Neural cell (in vitro differentiated cells): ENCODE data around the gene RNPEP. TPM values are rescaled to one million over a fixed set of nuclear protein-coding genes. Genes with fewer than 3 reads are reported as not detected.
"Not testable (repeated sequence)": the region's sequence is repeated elsewhere in the genome, so short reads cannot be mapped to it uniquely, and the experiment has no call there.

Source experiments
- H2AFZ ChIP-seq: fragments of 200-600, 300-800 bp; sonication (generic), shearing (Covaris generic); 2 replicates; pipeline ENCODE4 v1.6.0; 2014; ENCODE audit warnings: low read depth, mild to moderate bottlenecking, antibody characterized with exemption, low read length, moderate library complexity
- H3F3A ChIP-seq: fragments of 200-600 bp; shearing (Covaris generic); 2 replicates; pipeline ENCODE4 v1.6.1; 2016; ENCODE audit warnings: mild to moderate bottlenecking, moderate library complexity, mixed read lengths, antibody characterized with exemption, low read length; ENCODE audit not compliant: insufficient read depth, poor library complexity, severe bottlenecking
- H3K27ac ChIP-seq: fragments of 200-600, 300-800 bp; sonication (generic), shearing (Covaris generic); 2 replicates; pipeline ENCODE4 v1.5.1; 2014; ENCODE audit warnings: mild to moderate bottlenecking, low read length, moderate library complexity
- H3K27me3 ChIP-seq: fragments of 300-800, 200-600 bp; sonication (generic), shearing (Covaris generic); 2 replicates; pipeline ENCODE4 v1.6.0; 2014; ENCODE audit warnings: mild to moderate bottlenecking, low read depth, low read length, moderate library complexity; ENCODE audit not compliant: insufficient read depth
- H3K36me3 ChIP-seq: fragments of 300-800, 200-600 bp; sonication (generic), shearing (Covaris generic); 2 replicates; pipeline ENCODE4 v1.5.1; 2014; ENCODE audit warnings: mild to moderate bottlenecking, antibody characterized with exemption, low read length, moderate library complexity; ENCODE audit not compliant: insufficient read depth
- H3K4me2 ChIP-seq: fragments of 300-800, 200-600 bp; sonication (generic), shearing (Covaris generic); 2 replicates; pipeline ENCODE4 v1.6.0; 2014; ENCODE audit warnings: mild to moderate bottlenecking, low read length
- H3K4me3 ChIP-seq: fragments of 300-800, 200-600 bp; sonication (generic), shearing (Covaris generic); 2 replicates; pipeline ENCODE4 v1.5.1; 2014; ENCODE audit warnings: mild to moderate bottlenecking, low read length, moderate library complexity
- H3K79me2 ChIP-seq: fragments of 200-600 bp; shearing (Covaris generic); replicated peaks from 2 replicates; pipeline ENCODE4 v1.6.0; 2014; ENCODE audit warnings: mild to moderate bottlenecking, low read length, moderate library complexity; ENCODE audit not compliant: insufficient read depth
- H3K9ac ChIP-seq: fragments of 300-800, 200-600 bp; sonication (generic), shearing (Covaris generic); 2 replicates; pipeline ENCODE4 v1.6.1; 2016; ENCODE audit warnings: mild to moderate bottlenecking, low read length, mixed read lengths
- H3K9me2 ChIP-seq: fragments of 200-600 bp; shearing (Covaris generic); 2 replicates; pipeline ENCODE4 v1.6.1; 2016; ENCODE audit warnings: mild to moderate bottlenecking, low read length, mixed read lengths; ENCODE audit not compliant: insufficient read depth
- H3K9me3 ChIP-seq: fragments of 200-600, 300-800 bp; sonication (generic), shearing (Covaris generic); 2 replicates; pipeline ENCODE4 v1.6.1; 2016; ENCODE audit warnings: mild to moderate bottlenecking, mixed run types, low read length, moderate library complexity, mixed read lengths
- H4K20me1 ChIP-seq: fragments of 200-600 bp; shearing (Covaris generic); 2 replicates; pipeline ENCODE4 v1.6.1; 2016; ENCODE audit warnings: mild to moderate bottlenecking, mixed run types; ENCODE audit not compliant: insufficient read depth
- EP300 ChIP-seq: fragments of 450-650 bp; conservative IDR thresholded peaks from 2 replicates; pipeline ENCODE4 v1.6.1; 2014; ENCODE audit warnings: antibody characterized with exemption, mild to moderate bottlenecking, moderate library complexity; ENCODE audit not compliant: poor library complexity, severe bottlenecking
- EZH2 ChIP-seq: fragments of 200-600, 300-800 bp; shearing (Covaris generic), sonication (generic); IDR thresholded peaks from 2 replicates; pipeline ENCODE4 v1.6.1; 2014; ENCODE audit warnings: antibody characterized with exemption, low read length, borderline replicate concordance, mild to moderate bottlenecking; ENCODE audit not compliant: insufficient read depth, poor library complexity, severe bottlenecking
- MXI1 ChIP-seq: fragments of 450-650 bp; conservative IDR thresholded peaks from 2 replicates; pipeline ENCODE4 v1.6.1; 2014; ENCODE audit warnings: antibody characterized with exemption, mild to moderate bottlenecking; ENCODE audit not compliant: poor library complexity, severe bottlenecking
- POLR2AphosphoS5 ChIP-seq: IDR thresholded peaks from 2 replicates; pipeline ENCODE4 v1.6.1; 2012
- RAD21 ChIP-seq: fragments of 450-650 bp; conservative IDR thresholded peaks from 2 replicates; pipeline ENCODE4 v1.6.1; 2014; ENCODE audit warnings: antibody characterized with exemption, mild to moderate bottlenecking, moderate library complexity
- SMC3 ChIP-seq: fragments of 450-650 bp; conservative IDR thresholded peaks from 2 replicates; pipeline ENCODE4 v1.6.1; 2014; ENCODE audit warnings: antibody characterized with exemption, mild to moderate bottlenecking, moderate library complexity; ENCODE audit not compliant: poor library complexity
- TAF1 ChIP-seq: IDR thresholded peaks from 2 replicates; pipeline ENCODE4 v1.6.1; 2012; ENCODE audit warnings: low read depth
- polyA plus RNA-seq: library from polyadenylated mRNA; depleted of rRNA; stranded (reverse); fragments of >200 nt; gene quantifications from 2 replicates; pipeline ENCODE4 v1.2.3, GENCODE V29; 2014
- small RNA-seq, 3 experiments: library from RNA; depleted of rRNA; stranded (forward); fragments of <200 nt; gene quantifications; one replicate each; pipeline ENCODE3, GENCODE V24; 2012
- TF ChIP-seq, protein P1 (sequence below): IDR thresholded peaks from 2 replicates; pipeline ENCODE4 v1.6.1; 2012; ENCODE audit warnings: borderline replicate concordance
- TF ChIP-seq, protein P2 (sequence below): fragments of 450-650 bp; IDR thresholded peaks from 2 replicates; pipeline ENCODE4 v1.5.1; 2014; ENCODE audit warnings: antibody characterized with exemption, mild to moderate bottlenecking, moderate library complexity; ENCODE audit not compliant: poor library complexity, severe bottlenecking

Gene RNPEP
- polyA plus RNA-seq, 1 donor from 2014 or later = 33.1 TPM

GRCh38 chr1:202054094-202054493, 71.6 kb downstream of the RNPEP start:
- Histone ChIP-seq H3F3A (no peaks in the 10 kb centered on the region), H3K4me2 (no peak overlapping the region), H3K79me2 (no peaks in the 10 kb centered on the region), H3K27me3 (no peaks in the 10 kb centered on the region), H2AFZ (no peak overlapping the region), H3K27ac (no peak overlapping the region), H3K4me3 (no peak overlapping the region), H3K9ac (no peak overlapping the region), H4K20me1 (no peaks in the 10 kb centered on the region), H3K9me2 (no peaks in the 10 kb centered on the region), H3K36me3 (no peaks in the 10 kb centered on the region), H3K9me3 (no peaks in the 10 kb centered on the region)
- TF ChIP-seq TAF1 (no peak), EP300 (no peak), RAD21 (no peak), EZH2 (no peak), MXI1 (no peak), POLR2AphosphoS5 (no peak), SMC3 (no peak)
- TF ChIP-seq, protein P1, sequence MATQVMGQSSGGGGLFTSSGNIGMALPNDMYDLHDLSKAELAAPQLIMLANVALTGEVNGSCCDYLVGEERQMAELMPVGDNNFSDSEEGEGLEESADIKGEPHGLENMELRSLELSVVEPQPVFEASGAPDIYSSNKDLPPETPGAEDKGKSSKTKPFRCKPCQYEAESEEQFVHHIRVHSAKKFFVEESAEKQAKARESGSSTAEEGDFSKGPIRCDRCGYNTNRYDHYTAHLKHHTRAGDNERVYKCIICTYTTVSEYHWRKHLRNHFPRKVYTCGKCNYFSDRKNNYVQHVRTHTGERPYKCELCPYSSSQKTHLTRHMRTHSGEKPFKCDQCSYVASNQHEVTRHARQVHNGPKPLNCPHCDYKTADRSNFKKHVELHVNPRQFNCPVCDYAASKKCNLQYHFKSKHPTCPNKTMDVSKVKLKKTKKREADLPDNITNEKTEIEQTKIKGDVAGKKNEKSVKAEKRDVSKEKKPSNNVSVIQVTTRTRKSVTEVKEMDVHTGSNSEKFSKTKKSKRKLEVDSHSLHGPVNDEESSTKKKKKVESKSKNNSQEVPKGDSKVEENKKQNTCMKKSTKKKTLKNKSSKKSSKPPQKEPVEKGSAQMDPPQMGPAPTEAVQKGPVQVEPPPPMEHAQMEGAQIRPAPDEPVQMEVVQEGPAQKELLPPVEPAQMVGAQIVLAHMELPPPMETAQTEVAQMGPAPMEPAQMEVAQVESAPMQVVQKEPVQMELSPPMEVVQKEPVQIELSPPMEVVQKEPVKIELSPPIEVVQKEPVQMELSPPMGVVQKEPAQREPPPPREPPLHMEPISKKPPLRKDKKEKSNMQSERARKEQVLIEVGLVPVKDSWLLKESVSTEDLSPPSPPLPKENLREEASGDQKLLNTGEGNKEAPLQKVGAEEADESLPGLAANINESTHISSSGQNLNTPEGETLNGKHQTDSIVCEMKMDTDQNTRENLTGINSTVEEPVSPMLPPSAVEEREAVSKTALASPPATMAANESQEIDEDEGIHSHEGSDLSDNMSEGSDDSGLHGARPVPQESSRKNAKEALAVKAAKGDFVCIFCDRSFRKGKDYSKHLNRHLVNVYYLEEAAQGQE = no peak
- TF ChIP-seq, protein P2, sequence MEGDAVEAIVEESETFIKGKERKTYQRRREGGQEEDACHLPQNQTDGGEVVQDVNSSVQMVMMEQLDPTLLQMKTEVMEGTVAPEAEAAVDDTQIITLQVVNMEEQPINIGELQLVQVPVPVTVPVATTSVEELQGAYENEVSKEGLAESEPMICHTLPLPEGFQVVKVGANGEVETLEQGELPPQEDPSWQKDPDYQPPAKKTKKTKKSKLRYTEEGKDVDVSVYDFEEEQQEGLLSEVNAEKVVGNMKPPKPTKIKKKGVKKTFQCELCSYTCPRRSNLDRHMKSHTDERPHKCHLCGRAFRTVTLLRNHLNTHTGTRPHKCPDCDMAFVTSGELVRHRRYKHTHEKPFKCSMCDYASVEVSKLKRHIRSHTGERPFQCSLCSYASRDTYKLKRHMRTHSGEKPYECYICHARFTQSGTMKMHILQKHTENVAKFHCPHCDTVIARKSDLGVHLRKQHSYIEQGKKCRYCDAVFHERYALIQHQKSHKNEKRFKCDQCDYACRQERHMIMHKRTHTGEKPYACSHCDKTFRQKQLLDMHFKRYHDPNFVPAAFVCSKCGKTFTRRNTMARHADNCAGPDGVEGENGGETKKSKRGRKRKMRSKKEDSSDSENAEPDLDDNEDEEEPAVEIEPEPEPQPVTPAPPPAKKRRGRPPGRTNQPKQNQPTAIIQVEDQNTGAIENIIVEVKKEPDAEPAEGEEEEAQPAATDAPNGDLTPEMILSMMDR = no peak

DNA sequence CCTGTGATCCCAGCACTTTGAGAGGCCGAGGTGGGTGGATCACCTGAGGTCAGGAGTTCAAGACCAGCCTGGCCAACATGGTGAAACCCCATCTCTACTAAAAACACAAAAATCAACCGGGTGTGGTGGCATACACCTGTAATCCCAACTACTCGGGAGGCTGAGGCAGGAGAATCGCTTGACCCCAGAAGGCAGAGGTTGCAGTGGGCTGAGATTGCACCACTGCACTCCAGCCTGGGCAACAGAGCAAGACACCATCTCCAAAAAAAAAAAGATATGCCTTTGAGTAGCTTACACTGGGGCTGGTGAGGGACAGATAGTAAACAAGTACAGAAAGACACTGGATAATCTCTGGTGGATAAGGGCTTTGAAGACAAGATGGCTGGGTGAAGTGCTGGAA, 72.2 kb downstream of the RNPEP start:
- H2AFZ ChIP-seq, H3K4me3 ChIP-seq, H3K4me2 ChIP-seq, H3K79me2 ChIP-seq, H4K20me1 ChIP-seq, H3F3A ChIP-seq, H3K27ac ChIP-seq, H3K9me2 ChIP-seq, H3K36me3 ChIP-seq, H3K27me3 ChIP-seq, H3K9me3 ChIP-seq, H3K9ac ChIP-seq: not testable (repeated sequence)

Small RNA genes lying within 50 kb of the gene (small RNA-seq; reads per million reads assigned to genes)
- gene AL691482.1 (0 reads per million in 3 experiments), gene AL691482.2 (0 reads per million in 3 experiments), gene MIR6740 (0.33 to 3.2 (median 0.39) reads per million in 3 experiments), gene RF00156 (0 to 0.03 (median 0) reads per million in 3 experiments)

Other genes starting within 250 kb of the RNPEP start
- 44.9 and 45.0 TPM in 2 replicates for gene IPO9, start 153.5 kb upstream of the RNPEP start, polyA plus RNA-seq
- 1.5 and 1.9 TPM in 2 replicates for gene SHISA4, start 93.8 kb upstream of the RNPEP start, polyA plus RNA-seq
- gene LMOD1, start 36.1 kb upstream of the RNPEP start, polyA plus RNA-seq = not detected in 2 replicates
- gene TIMM17A, start 27.1 kb upstream of the RNPEP start, polyA plus RNA-seq = 91.7 and 107 TPM in 2 replicates
- 0.22 and 0.26 TPM in 2 replicates for gene ELF3, start 27.9 kb downstream of the RNPEP start, polyA plus RNA-seq
- not detected in 2 replicates for gene GPR37L1, start 140.3 kb downstream of the RNPEP start, polyA plus RNA-seq
- 82.9 and 89.4 TPM in 2 replicates for gene ARL8A, start 162.1 kb downstream of the RNPEP start, polyA plus RNA-seq
- gene PTPN7, start 178.0 kb downstream of the RNPEP start, polyA plus RNA-seq = 2.1 TPM in 1 of 2 replicates, not detected in the other
- not detected in 2 replicates for gene LGR6, start 211.2 kb downstream of the RNPEP start, polyA plus RNA-seq